OCI-LY1 (cell line): ENCODE data around the gene CNTNAP2.

Experiments used
- H2AFZ ChIP-seq: fragments of 200-600 bp; sonication (generic), shearing (Covaris generic); 2 replicates; pipeline ENCODE4 v1.6.0; 2014; ENCODE audit warnings: antibody characterized with exemption, mild to moderate bottlenecking, low read length
- H3F3A ChIP-seq: fragments of 200-600 bp; sonication (generic), shearing (Covaris generic); 2 replicates; pipeline ENCODE4 v1.6.0; 2014; ENCODE audit warnings: mild to moderate bottlenecking, antibody characterized with exemption, low read length, moderate library complexity; ENCODE audit not compliant: insufficient read depth
- H3K27ac ChIP-seq: fragments of 200-600 bp; sonication (generic); 2 replicates; pipeline ENCODE4 v1.5.1; 2014; ENCODE audit warnings: low read length, mixed run types, mild to moderate bottlenecking, low read depth; ENCODE audit not compliant: poor library complexity, severe bottlenecking
- H3K27me3 ChIP-seq: fragments of 200-600 bp; sonication (generic); 2 replicates; pipeline ENCODE4 v1.6.0; 2014; ENCODE audit warnings: antibody characterized with exemption, mild to moderate bottlenecking, low read length, moderate library complexity; ENCODE audit not compliant: insufficient read depth
- H3K36me3 ChIP-seq: fragments of 200-600 bp; sonication (generic); 2 replicates; pipeline ENCODE4 v1.6.1; 2014; ENCODE audit warnings: mild to moderate bottlenecking, antibody characterized with exemption, low read length, moderate library complexity, mixed read lengths; ENCODE audit not compliant: insufficient read depth
- H3K4me1 ChIP-seq: fragments of 200-600 bp; sonication (generic); 2 replicates; pipeline ENCODE4 v1.5.1; 2014; ENCODE audit warnings: mild to moderate bottlenecking, low read length, moderate library complexity; ENCODE audit not compliant: insufficient read depth, severe bottlenecking
- H3K4me2 ChIP-seq: fragments of 200-600 bp; sonication (generic), shearing (Covaris generic); 2 replicates; pipeline ENCODE4 v1.6.1; 2014; ENCODE audit warnings: low read length
- H3K4me3 ChIP-seq: fragments of 200-600 bp; sonication (generic); 2 replicates; pipeline ENCODE4 v1.5.1; 2014; ENCODE audit warnings: low read length, low read depth, mild to moderate bottlenecking, mixed read lengths; ENCODE audit not compliant: poor library complexity, severe bottlenecking
- H3K79me2 ChIP-seq: fragments of 200-600 bp; shearing (Covaris generic); 2 replicates; pipeline ENCODE4 v1.6.1; 2016; ENCODE audit warnings: mixed run types, low read length, mixed read lengths; ENCODE audit not compliant: insufficient read depth
- H3K9ac ChIP-seq: fragments of 200-600 bp; sonication (generic), shearing (Covaris generic); 2 replicates; pipeline ENCODE4 v1.6.1; 2014; ENCODE audit warnings: mild to moderate bottlenecking, low read length, mixed read lengths
- H3K9me2 ChIP-seq: fragments of 200-600 bp; sonication (generic), shearing (Covaris generic); 2 replicates; pipeline ENCODE4 v1.6.1; 2014; ENCODE audit warnings: low read depth, mild to moderate bottlenecking, low read length, mixed read lengths
- H3K9me3 ChIP-seq: fragments of 200-600 bp; shearing (Covaris generic); 2 replicates; pipeline ENCODE4 v1.6.1; 2014; ENCODE audit warnings: low read length, mixed read lengths
- H4K20me1 ChIP-seq: fragments of 200-600 bp; sonication (generic), shearing (Covaris generic); 2 replicates; pipeline ENCODE4 v1.6.0; 2016; ENCODE audit warnings: mild to moderate bottlenecking, low read length; ENCODE audit not compliant: insufficient read depth
- CTCF ChIP-seq: fragments of 200-600 bp; sonication (generic), shearing (Covaris generic); IDR thresholded peaks from 2 replicates; pipeline ENCODE4 v1.5.1; 2017; ENCODE audit warnings: mild to moderate bottlenecking, antibody characterized with exemption, low read length, moderate library complexity, mixed read lengths
- EZH2 ChIP-seq: fragments of 200-600 bp; sonication (generic), shearing (Covaris generic); IDR thresholded peaks from 2 replicates; pipeline ENCODE4 v1.8.0; 2017; ENCODE audit warnings: borderline replicate concordance, mixed run types, mild to moderate bottlenecking, antibody characterized with exemption, low read length, moderate library complexity, mixed read lengths

The CNTNAP2 gene

GRCh38 chr7:146937836-146938235 lies 821.2 kb downstream of the CNTNAP2 start:
- Histone ChIP-seq H3K9me3 (peaks cover 6% of the 10 kb centered on the region; the same call in 1 of the 2 replicates), H3F3A (no peaks in the 10 kb centered on the region), H3K4me3 (no peak overlapping the region), H3K27ac (no peak overlapping the region), H3K9me2 (no peaks in the 10 kb centered on the region), H4K20me1 (no peaks in the 10 kb centered on the region), H3K4me1 (peaks cover 14% of the 10 kb centered on the region), H2AFZ (peak overlapping the region; percentile 66), H3K79me2 (no peaks in the 10 kb centered on the region), H3K36me3 (no peaks in the 10 kb centered on the region), H3K9ac (no peak overlapping the region), H3K4me2 (no peak overlapping the region), H3K27me3 (no peaks in the 10 kb centered on the region)
- TF ChIP-seq EZH2, result no peak
- no peak for TF ChIP-seq CTCF

GRCh38 chr7:146943483-146943882 lies 826.9 kb downstream of the CNTNAP2 start:
- H2AFZ ChIP-seq, result peak overlapping the region; percentile 72; the same call in 1 of the 2 replicates
- peak overlapping the region; percentile 5 for H3K27ac ChIP-seq
- H3K79me2 ChIP-seq, result no peaks in the 10 kb centered on the region
- H3K4me1 ChIP-seq, result peaks cover 31% of the 10 kb centered on the region
- peaks cover 8% of the 10 kb centered on the region; the same call in 1 of the 2 replicates for H3K9me3 ChIP-seq
- TF ChIP-seq EZH2, result no peak
- TF ChIP-seq CTCF, result no peak
- H3K4me3 ChIP-seq, result no peak overlapping the region
- no peaks in the 10 kb centered on the region for H4K20me1 ChIP-seq
- H3K27me3 ChIP-seq, result no peaks in the 10 kb centered on the region
- H3K36me3 ChIP-seq, result no peaks in the 10 kb centered on the region
- H3F3A ChIP-seq, result no peaks in the 10 kb centered on the region
- no peaks in the 10 kb centered on the region for H3K9me2 ChIP-seq
- no peak overlapping the region for H3K9ac ChIP-seq
- H3K4me2 ChIP-seq, result no peak overlapping the region

GRCh38 chr7:146948703-146949102 lies 832.1 kb downstream of the CNTNAP2 start:
- H3K4me3 ChIP-seq, result no peak overlapping the region
- peak overlapping the region; percentile 17; the same call in 1 of the 2 replicates for H2AFZ ChIP-seq
- peak overlapping the region; percentile 33 for H3K27ac ChIP-seq
- no peak for TF ChIP-seq EZH2
- TF ChIP-seq CTCF, result no peak
- no peaks in the 10 kb centered on the region for H3K79me2 ChIP-seq
- peak overlapping the region; percentile 20 for H3K4me2 ChIP-seq
- peak overlapping the region; percentile 6; the same call in 1 of the 2 replicates for H3K9ac ChIP-seq
- no peaks in the 10 kb centered on the region for H3F3A ChIP-seq
- 0 out of 2 replicates have a peak, but pooled peaks cover 5% of the 10 kb centered on the region for H3K9me3 ChIP-seq
- H3K27me3 ChIP-seq, result no peaks in the 10 kb centered on the region
- no peaks in the 10 kb centered on the region for H3K36me3 ChIP-seq
- H4K20me1 ChIP-seq, result no peaks in the 10 kb centered on the region
- no peaks in the 10 kb centered on the region for H3K9me2 ChIP-seq
- H3K4me1 ChIP-seq, result peaks cover 36% of the 10 kb centered on the region
